Neutrophil (primary cell): Measurements from ENCODE around the gene L3MBTL1.

Source experiments
- H3K27ac ChIP-seq: fragments of 200-600 bp; sonication (generic); 2 replicates; pipeline ENCODE4 v1.5.1; 2016; ENCODE audit warnings: mild to moderate bottlenecking, moderate library complexity
- H3K27me3 ChIP-seq: fragments of 200-600 bp; sonication (generic); 2 replicates; pipeline ENCODE4 v1.6.0; 2016; ENCODE audit warnings: mild to moderate bottlenecking
- H3K36me3 ChIP-seq: fragments of 200-600 bp; sonication (generic); 2 replicates; pipeline ENCODE4 v1.5.1; 2017
- H3K4me1 ChIP-seq, 2 experiments: fragments of 200-600 bp in 1 of 2; sonication (generic) in 1 of 2; 1 replicate in 1 of 2; 2 replicates in 1 of 2; pipeline versions ENCODE4 v1.5.1 to v1.6.1; 2013 to 2016; ENCODE audit warnings: low read depth in 1 of 2, low read length in 1 of 2, mild to moderate bottlenecking in 1 of 2, moderate library complexity in 1 of 2; ENCODE audit not compliant: control insufficient read depth in 1 of 2, insufficient read depth in 1 of 2
- H3K4me3 ChIP-seq, 2 experiments: fragments of 200-600 bp in 1 of 2; sonication (generic) in 1 of 2; 1 replicate in 1 of 2; 2 replicates in 1 of 2; pipeline ENCODE4 v1.5.1; 2013 to 2016; ENCODE audit warnings: low read depth in 1 of 2, low read length in 1 of 2, mild to moderate bottlenecking in 1 of 2, moderate library complexity in 1 of 2
- H3K9me3 ChIP-seq: fragments of 200-600 bp; sonication (generic); 2 replicates; pipeline ENCODE4 v1.5.1; 2016
- TF ChIP-seq, protein P1 (sequence below): fragments of 200-600 bp; sonication (generic); IDR thresholded peaks from 2 replicates; pipeline ENCODE4 v1.5.1; 2016; ENCODE audit warnings: antibody characterized with exemption

Gene L3MBTL1

GRCh38 chr20:43569282-43569681, 61.8 kb downstream of the L3MBTL1 start:
- TF ChIP-seq, protein P1, sequence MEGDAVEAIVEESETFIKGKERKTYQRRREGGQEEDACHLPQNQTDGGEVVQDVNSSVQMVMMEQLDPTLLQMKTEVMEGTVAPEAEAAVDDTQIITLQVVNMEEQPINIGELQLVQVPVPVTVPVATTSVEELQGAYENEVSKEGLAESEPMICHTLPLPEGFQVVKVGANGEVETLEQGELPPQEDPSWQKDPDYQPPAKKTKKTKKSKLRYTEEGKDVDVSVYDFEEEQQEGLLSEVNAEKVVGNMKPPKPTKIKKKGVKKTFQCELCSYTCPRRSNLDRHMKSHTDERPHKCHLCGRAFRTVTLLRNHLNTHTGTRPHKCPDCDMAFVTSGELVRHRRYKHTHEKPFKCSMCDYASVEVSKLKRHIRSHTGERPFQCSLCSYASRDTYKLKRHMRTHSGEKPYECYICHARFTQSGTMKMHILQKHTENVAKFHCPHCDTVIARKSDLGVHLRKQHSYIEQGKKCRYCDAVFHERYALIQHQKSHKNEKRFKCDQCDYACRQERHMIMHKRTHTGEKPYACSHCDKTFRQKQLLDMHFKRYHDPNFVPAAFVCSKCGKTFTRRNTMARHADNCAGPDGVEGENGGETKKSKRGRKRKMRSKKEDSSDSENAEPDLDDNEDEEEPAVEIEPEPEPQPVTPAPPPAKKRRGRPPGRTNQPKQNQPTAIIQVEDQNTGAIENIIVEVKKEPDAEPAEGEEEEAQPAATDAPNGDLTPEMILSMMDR = no peak
- H3K9me3 ChIP-seq = no peaks in the 10 kb centered on the region
- no peaks in the 10 kb centered on the region for H3K27me3 ChIP-seq
- H3K4me1 ChIP-seq = peaks cover 5 to 8% of the 10 kb centered on the region in 2 experiments
- no peaks in the 10 kb centered on the region for H3K36me3 ChIP-seq
- H3K4me3 ChIP-seq = no peak overlapping the region
- H3K27ac ChIP-seq = no peak overlapping the region

- H3K27ac ChIP-seq = no peak overlapping the region
- peaks cover 5 to 8% of the 10 kb centered on the region in 2 experiments for H3K4me1 ChIP-seq
- TF ChIP-seq, protein P1 = no peak
- no peaks in the 10 kb centered on the region for H3K27me3 ChIP-seq
- no peaks in the 10 kb centered on the region for H3K9me3 ChIP-seq
- no peaks in the 10 kb centered on the region for H3K36me3 ChIP-seq
- H3K4me3 ChIP-seq = no peak overlapping the region
Observed at GRCh38 chr20:43570496-43570895, 63.0 kb downstream of the L3MBTL1 start.

DNA sequence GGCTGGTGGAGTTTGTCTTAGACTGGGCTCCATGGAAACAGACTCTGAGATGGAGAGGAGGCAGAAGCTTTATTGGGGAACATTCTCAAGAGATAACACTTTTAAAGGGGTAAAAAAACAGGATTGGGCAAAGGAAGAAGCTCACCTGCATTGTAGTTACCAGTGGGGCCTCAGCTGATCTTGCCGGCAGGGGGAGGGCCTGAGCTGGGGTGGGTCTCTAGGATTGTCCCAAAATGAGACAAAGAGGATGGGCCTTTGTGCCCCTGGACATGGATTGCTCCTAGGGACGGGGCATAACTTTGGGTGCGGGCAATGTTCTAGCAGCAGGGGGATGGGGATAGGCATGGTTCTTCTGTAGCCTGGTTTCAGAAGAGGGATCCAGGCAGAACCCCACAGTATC, 63.8 kb downstream of the L3MBTL1 start:
- no peaks in the 10 kb centered on the region for H3K9me3 ChIP-seq
- H3K4me3 ChIP-seq = no peak overlapping the region
- TF ChIP-seq, protein P1 = no peak
- H3K27ac ChIP-seq = no peak overlapping the region
- no peaks in the 10 kb centered on the region for H3K27me3 ChIP-seq
- peaks cover 5 to 8% of the 10 kb centered on the region in 2 experiments for H3K4me1 ChIP-seq
- no peaks in the 10 kb centered on the region for H3K36me3 ChIP-seq

- Histone ChIP-seq H3K36me3 (no peaks in the 10 kb centered on the region), H3K4me1 (peaks cover 5 to 8% of the 10 kb centered on the region in 2 experiments), H3K27ac (no peak overlapping the region), H3K27me3 (no peaks in the 10 kb centered on the region), H3K4me3 (no peak overlapping the region), H3K9me3 (no peaks in the 10 kb centered on the region)
- TF ChIP-seq, protein P1 = no peak
Observed at GRCh38 chr20:43571771-43572170, 64.3 kb downstream of the L3MBTL1 start.

DNA sequence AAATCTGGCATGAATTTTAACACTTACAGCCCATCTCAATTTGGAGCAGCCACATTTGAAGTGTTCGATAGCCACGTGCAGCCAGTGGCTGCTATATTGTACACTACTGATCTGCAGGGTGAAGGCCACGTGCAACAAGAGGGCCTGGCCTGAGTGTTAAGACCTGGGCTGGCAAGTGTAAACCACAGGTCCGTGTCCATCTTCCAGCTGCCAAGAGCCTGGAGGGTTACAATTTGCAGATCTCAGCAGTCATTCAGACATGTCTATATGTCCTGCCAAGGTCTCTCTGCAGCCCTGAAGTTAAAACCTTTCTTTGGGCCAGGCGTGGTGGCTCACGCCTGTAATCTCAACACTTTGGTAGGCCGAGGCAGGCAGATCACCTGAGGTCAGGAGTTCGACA, 65.4 kb downstream of the L3MBTL1 start:
- Histone ChIP-seq H3K4me3 (no peak overlapping the region), H3K27me3 (no peaks in the 10 kb centered on the region), H3K36me3 (no peaks in the 10 kb centered on the region), H3K4me1 (no peaks in the 10 kb centered on the region), H3K27ac (no peak overlapping the region), H3K9me3 (no peaks in the 10 kb centered on the region)
- TF ChIP-seq, protein P1 = no peak

DNA sequence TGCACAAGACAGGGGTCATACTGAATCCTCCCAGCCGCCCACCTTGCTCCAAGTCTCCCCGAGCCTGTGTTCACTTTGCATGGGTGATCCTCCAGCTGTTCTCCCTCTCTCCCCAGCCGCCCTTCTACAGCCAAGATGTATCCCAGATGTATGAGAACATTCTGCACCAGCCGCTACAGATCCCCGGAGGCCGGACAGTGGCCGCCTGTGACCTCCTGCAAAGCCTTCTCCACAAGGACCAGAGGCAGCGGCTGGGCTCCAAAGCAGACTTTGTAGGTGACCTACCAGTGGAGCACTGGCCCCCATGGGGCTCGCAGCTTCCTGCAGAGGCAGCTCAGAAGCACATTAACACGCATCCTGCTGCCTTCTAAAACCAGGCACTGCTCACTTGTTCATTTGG, 68.6 kb downstream of the L3MBTL1 start:
- no peaks in the 10 kb centered on the region for H3K36me3 ChIP-seq
- peaks cover 0 to 6% of the 10 kb centered on the region in 2 experiments for H3K4me1 ChIP-seq
- H3K4me3 ChIP-seq = no peak overlapping the region
- TF ChIP-seq, protein P1 = no peak
- no peaks in the 10 kb centered on the region for H3K9me3 ChIP-seq
- no peaks in the 10 kb centered on the region for H3K27me3 ChIP-seq
- no peak overlapping the region for H3K27ac ChIP-seq
